PC-3 (cell line): ENCODE results near the gene EPS8L3.

Experiments
- EZH2 ChIP-seq: fragments of 300-600 bp; sonication (generic); IDR thresholded peaks from one replicate; pipeline ENCODE4 v1.6.1; 2017; ENCODE audit warnings: antibody characterized with exemption, mild to moderate bottlenecking, low read length; ENCODE audit not compliant: unreplicated experiment
- EZH2phosphoT487 ChIP-seq: fragments of 300-600 bp; sonication (generic); IDR thresholded peaks from 2 replicates; pipeline ENCODE4 v1.6.1; 2018; ENCODE audit warnings: mild to moderate bottlenecking, antibody characterized with exemption, low read length, borderline replicate concordance
- TF ChIP-seq, protein P1 (sequence below): fragments of 300-600 bp; sonication (generic); conservative IDR thresholded peaks from 2 replicates; pipeline ENCODE4 v1.5.1; 2017; ENCODE audit warnings: antibody characterized with exemption, low read depth, mild to moderate bottlenecking, low read length

DNA sequence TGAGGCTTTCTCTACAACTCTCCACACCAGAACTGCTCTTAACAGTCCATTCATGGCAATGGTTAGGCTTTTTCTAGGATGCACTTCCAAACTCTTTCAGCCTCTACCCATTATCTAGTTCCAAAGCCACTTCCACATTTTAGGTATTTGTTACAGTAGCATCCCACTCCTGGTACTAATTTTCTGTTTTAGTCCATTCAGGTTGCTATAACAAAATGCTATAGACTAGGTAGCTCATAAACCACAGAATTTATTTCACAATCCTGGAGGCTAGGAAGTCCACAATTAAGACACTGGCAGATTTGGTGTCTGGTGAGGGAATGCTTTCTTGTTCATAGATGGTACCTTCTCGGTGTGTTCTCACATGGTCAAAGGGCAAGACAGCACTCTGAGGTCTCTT is 17.3 kb upstream of the EPS8L3 start:
- TF ChIP-seq, protein P1, sequence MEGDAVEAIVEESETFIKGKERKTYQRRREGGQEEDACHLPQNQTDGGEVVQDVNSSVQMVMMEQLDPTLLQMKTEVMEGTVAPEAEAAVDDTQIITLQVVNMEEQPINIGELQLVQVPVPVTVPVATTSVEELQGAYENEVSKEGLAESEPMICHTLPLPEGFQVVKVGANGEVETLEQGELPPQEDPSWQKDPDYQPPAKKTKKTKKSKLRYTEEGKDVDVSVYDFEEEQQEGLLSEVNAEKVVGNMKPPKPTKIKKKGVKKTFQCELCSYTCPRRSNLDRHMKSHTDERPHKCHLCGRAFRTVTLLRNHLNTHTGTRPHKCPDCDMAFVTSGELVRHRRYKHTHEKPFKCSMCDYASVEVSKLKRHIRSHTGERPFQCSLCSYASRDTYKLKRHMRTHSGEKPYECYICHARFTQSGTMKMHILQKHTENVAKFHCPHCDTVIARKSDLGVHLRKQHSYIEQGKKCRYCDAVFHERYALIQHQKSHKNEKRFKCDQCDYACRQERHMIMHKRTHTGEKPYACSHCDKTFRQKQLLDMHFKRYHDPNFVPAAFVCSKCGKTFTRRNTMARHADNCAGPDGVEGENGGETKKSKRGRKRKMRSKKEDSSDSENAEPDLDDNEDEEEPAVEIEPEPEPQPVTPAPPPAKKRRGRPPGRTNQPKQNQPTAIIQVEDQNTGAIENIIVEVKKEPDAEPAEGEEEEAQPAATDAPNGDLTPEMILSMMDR: no peak
- TF ChIP-seq EZH2: no peak
- no peak for TF ChIP-seq EZH2phosphoT487
